Measurements from ENCODE around the gene SNAPC1.

SNAPC1 gene

GRCh38 chr14:61837336-61838229 lies 75.4 kb downstream of the SNAPC1 start:
- peak; percentile 47 for DNase-seq (ENCODE audit: extremely low read depth, low read depth)
- peak; percentile 93 for TF ChIP-seq CTCF (IDR thresholded peaks at IDR 0.05; ENCODE audit: low read depth, low read length)

- no peak for TF ChIP-seq CTCF (IDR thresholded peaks at IDR 0.05; ENCODE audit: low read depth, low read length)
- DNase-seq (ENCODE audit: extremely low read depth, low read depth): no peak
Measured at GRCh38 chr14:61838661-61839245, 76.5 kb downstream of the SNAPC1 start.

GRCh38 chr14:61839507-61839906 lies 77.3 kb downstream of the SNAPC1 start:
- no peak for DNase-seq (ENCODE audit: extremely low read depth, low read depth)
- no peak for TF ChIP-seq CTCF (IDR thresholded peaks at IDR 0.05; ENCODE audit: low read depth, low read length)

- DNase-seq (ENCODE audit: extremely low read depth, low read depth): no peak
Measured at GRCh38 chr14:61841145-61841544, 78.9 kb downstream of the SNAPC1 start.

More at GRCh38 chr14:61841145-61841544, 78.9 kb downstream of the SNAPC1 start:
- TF ChIP-seq CTCF (IDR thresholded peaks at IDR 0.05; ENCODE audit: low read depth, low read length): no peak
